ENCODE data around the gene PDZD8.

- TF ChIP-seq MAX (IDR thresholded peaks at IDR 0.05) (peak; percentile 91), RNF2 (IDR thresholded peaks at IDR 0.05; ENCODE audit: borderline replicate concordance, low read depth) (no peak), CTCF (IDR thresholded peaks at IDR 0.05) (no peak), PHF8 (IDR thresholded peaks at IDR 0.05; ENCODE audit: borderline replicate concordance, low read depth) (0 out of 2 replicates have a peak, but pooled peaks have one; percentile 55), RFX5 (IDR thresholded peaks at IDR 0.05) (peak; percentile 75)
Measured at GRCh38 chr10:117375360-117376178, at the start of gene PDZD8.

Measured in A549 (cell line).